ENCODE measurements around the gene BLOC1S5. TPM values are rescaled to one million over a fixed set of nuclear protein-coding genes. Genes with fewer than 3 reads are reported as not detected.
"Not testable (repeated sequence)": the region's sequence is repeated elsewhere in the genome, so short reads cannot be mapped to it uniquely, and the experiment has no call there.

BLOC1S5 gene
- total RNA-seq, 1 experiment from 2014 or later, result 15.0 TPM

- Mint-ChIP-seq H3K27me3 (ENCODE audit: insufficient read depth, unreplicated experiment) (no peaks in the 10 kb centered on the region), H3K36me3 (ENCODE audit: insufficient read depth, unreplicated experiment) (no peaks in the 10 kb centered on the region), H3K9me3 (ENCODE audit: unreplicated experiment) (no peaks in the 10 kb centered on the region), H3K27ac (ENCODE audit: unreplicated experiment) (no peak overlapping the region), H3K4me1 (ENCODE audit: low read depth, unreplicated experiment) (peaks cover 7% of the 10 kb centered on the region), H3K4me3 (ENCODE audit: unreplicated experiment) (no peak overlapping the region)
- Histone ChIP-seq H3K4me3 (ENCODE audit: low read depth, low read length) (no peak overlapping the region), H3K4me1 (peaks cover 3% of the 10 kb centered on the region), H3K27me3 (replicated peaks; ENCODE audit: control insufficient read depth, insufficient read depth, low read length) (no peaks in the 10 kb centered on the region), H3K9me3 (no peaks in the 10 kb centered on the region), H3K36me3 (ENCODE audit: control insufficient read depth, insufficient read depth, low read length) (no peaks in the 10 kb centered on the region)
- intact Hi-C loops (cut with micrococcal nuclease; ENCODE audit: unreplicated experiment), result loop anchor here (1.0 to 5.0 kb wide), 3 partner anchors 80 to 269 kb away; partner anchors contain the start of gene TXNDC5
- peak in 1 of 2 experiments; percentile 36 for DNase-seq
- POLR2A ChIA-PET, result no interaction called here
- CTCF ChIA-PET, result interaction anchor here (0.6 to 1.0 kb wide), 3 partner anchors 11 to 87 kb away, joined by 3 read pairs; no protein-coding TSS in a partner anchor
- TF ChIP-seq, protein P1, sequence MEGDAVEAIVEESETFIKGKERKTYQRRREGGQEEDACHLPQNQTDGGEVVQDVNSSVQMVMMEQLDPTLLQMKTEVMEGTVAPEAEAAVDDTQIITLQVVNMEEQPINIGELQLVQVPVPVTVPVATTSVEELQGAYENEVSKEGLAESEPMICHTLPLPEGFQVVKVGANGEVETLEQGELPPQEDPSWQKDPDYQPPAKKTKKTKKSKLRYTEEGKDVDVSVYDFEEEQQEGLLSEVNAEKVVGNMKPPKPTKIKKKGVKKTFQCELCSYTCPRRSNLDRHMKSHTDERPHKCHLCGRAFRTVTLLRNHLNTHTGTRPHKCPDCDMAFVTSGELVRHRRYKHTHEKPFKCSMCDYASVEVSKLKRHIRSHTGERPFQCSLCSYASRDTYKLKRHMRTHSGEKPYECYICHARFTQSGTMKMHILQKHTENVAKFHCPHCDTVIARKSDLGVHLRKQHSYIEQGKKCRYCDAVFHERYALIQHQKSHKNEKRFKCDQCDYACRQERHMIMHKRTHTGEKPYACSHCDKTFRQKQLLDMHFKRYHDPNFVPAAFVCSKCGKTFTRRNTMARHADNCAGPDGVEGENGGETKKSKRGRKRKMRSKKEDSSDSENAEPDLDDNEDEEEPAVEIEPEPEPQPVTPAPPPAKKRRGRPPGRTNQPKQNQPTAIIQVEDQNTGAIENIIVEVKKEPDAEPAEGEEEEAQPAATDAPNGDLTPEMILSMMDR (IDR thresholded peaks at IDR 0.05; ENCODE audit: insufficient read depth in 1 of 2, low read depth in 1 of 2, low read length in 1 of 2, severe bottlenecking in 1 of 2, unreplicated experiment in 1 of 2), result peak in 1 of 2 experiments; percentile 47
- no TSS peak for BruUV-seq (replicated peaks)
Observed at GRCh38 chr6:7992002-7992815, 72.0 kb downstream of the BLOC1S5 start.

GRCh38 chr6:7991536-7991935 is 72.7 kb downstream of the BLOC1S5 start:
- Histone ChIP-seq H3K4me3 (ENCODE audit: low read depth, low read length) (no peak overlapping the region), H3K27me3 (replicated peaks; ENCODE audit: control insufficient read depth, insufficient read depth, low read length) (no peaks in the 10 kb centered on the region), H3K36me3 (ENCODE audit: control insufficient read depth, insufficient read depth, low read length) (no peaks in the 10 kb centered on the region), H3K9me3 (no peaks in the 10 kb centered on the region), H3K4me1 (no peaks in the 10 kb centered on the region; the same call in none of the 2 replicates)
- no peak for DNase-seq
- H3K36me3 Mint-ChIP-seq (ENCODE audit: insufficient read depth, unreplicated experiment), result no peaks in the 10 kb centered on the region
- POLR2A ChIA-PET, result no interaction called here
- BruUV-seq (replicated peaks), result no TSS peak
- CTCF ChIA-PET, result no interaction called here
- TF ChIP-seq, protein P1 (IDR thresholded peaks at IDR 0.05; ENCODE audit: insufficient read depth in 1 of 2, low read depth in 1 of 2, low read length in 1 of 2, severe bottlenecking in 1 of 2, unreplicated experiment in 1 of 2), result no peak
- H3K4me3 Mint-ChIP-seq (ENCODE audit: unreplicated experiment), result no peak overlapping the region
- H3K27ac Mint-ChIP-seq (ENCODE audit: unreplicated experiment), result no peak overlapping the region
- intact Hi-C loops (cut with micrococcal nuclease; ENCODE audit: unreplicated experiment), result loop anchor here (5.0 kb wide), 1 partner anchor 79 kb away; the partner anchor contains the start of gene TXNDC5
- H3K4me1 Mint-ChIP-seq (ENCODE audit: low read depth, unreplicated experiment), result peaks cover under 1% of the 10 kb centered on the region
- H3K27me3 Mint-ChIP-seq (ENCODE audit: insufficient read depth, unreplicated experiment), result no peaks in the 10 kb centered on the region
- H3K9me3 Mint-ChIP-seq (ENCODE audit: unreplicated experiment), result no peaks in the 10 kb centered on the region

DNA sequence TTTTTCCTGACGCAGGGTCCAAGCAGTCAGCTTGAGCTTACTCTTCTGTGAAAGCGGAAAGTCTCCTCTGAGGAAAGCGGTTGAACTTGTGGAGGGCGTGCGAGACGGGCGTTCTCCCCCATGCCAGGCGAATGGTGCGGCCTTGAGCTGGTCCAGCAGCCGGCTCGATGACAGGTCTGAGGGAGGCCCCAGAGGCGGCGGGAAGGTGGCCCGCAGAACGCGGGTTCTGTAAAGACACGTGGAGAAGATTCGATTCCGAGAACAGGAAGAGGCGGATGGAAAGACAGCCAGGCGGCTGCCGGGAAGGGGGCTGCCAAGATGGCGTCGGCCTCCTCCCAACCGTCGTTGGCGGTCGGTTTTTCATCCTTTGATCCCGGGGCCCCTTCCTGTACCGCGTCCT is 78.0 kb downstream of the BLOC1S5 start:
- no peaks in the 10 kb centered on the region for H3K9me3 ChIP-seq
- H3K36me3 ChIP-seq (ENCODE audit: control insufficient read depth, insufficient read depth, low read length), result no peaks in the 10 kb centered on the region
- DNase-seq, result no peak
- H3K9me3 Mint-ChIP-seq (ENCODE audit: unreplicated experiment), result no peaks in the 10 kb centered on the region
- H3K4me3 Mint-ChIP-seq (ENCODE audit: unreplicated experiment), result no peak overlapping the region
- no peak overlapping the region for H3K27ac Mint-ChIP-seq (ENCODE audit: unreplicated experiment)
- H3K27me3 ChIP-seq (replicated peaks; ENCODE audit: control insufficient read depth, insufficient read depth, low read length), result no peaks in the 10 kb centered on the region
- intact Hi-C loops (cut with micrococcal nuclease; ENCODE audit: unreplicated experiment), result no loop called here
- ChIA-PET POLR2A (no interaction called here), CTCF (no interaction called here)
- TF ChIP-seq, protein P1 (IDR thresholded peaks at IDR 0.05; ENCODE audit: insufficient read depth in 1 of 2, low read depth in 1 of 2, low read length in 1 of 2, severe bottlenecking in 1 of 2, unreplicated experiment in 1 of 2), result no peak
- H3K27me3 Mint-ChIP-seq (ENCODE audit: insufficient read depth, unreplicated experiment), result no peaks in the 10 kb centered on the region
- BruUV-seq (replicated peaks), result no TSS peak
- H3K4me1 ChIP-seq, result no peaks in the 10 kb centered on the region
- no peaks in the 10 kb centered on the region for H3K4me1 Mint-ChIP-seq (ENCODE audit: low read depth, unreplicated experiment)
- no peaks in the 10 kb centered on the region for H3K36me3 Mint-ChIP-seq (ENCODE audit: insufficient read depth, unreplicated experiment)
- H3K4me3 ChIP-seq (ENCODE audit: low read depth, low read length), result no peak overlapping the region

DNA sequence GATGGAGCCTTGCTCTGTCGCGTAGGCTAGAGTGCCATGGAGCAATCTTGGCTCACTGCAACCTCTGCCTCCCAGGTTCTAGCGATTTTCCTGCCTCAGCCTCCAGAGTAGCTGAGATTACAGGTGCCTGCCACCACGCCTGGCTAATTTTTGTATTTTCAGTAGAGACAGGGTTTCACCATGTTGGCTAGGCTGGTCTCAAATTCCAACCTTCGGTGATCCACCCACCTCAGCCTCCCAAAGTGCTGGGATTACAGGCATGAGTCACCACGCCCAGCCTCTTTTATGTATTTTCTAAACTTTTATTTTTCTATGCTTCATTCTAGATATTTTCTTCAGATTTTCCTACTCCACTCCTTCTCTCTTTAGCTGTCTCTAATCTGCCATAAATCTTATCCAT is 80.2 kb downstream of the BLOC1S5 start:
- not testable (repeated sequence) for H3K9me3 Mint-ChIP-seq (ENCODE audit: unreplicated experiment); H3K27me3 ChIP-seq (replicated peaks; ENCODE audit: control insufficient read depth, insufficient read depth, low read length)

More for the DNA sequence above, 80.2 kb downstream of the BLOC1S5 start:
- H3K36me3 Mint-ChIP-seq (ENCODE audit: insufficient read depth, unreplicated experiment); H3K27ac Mint-ChIP-seq (ENCODE audit: unreplicated experiment); DNase-seq; POLR2A ChIA-PET; H3K36me3 ChIP-seq (ENCODE audit: control insufficient read depth, insufficient read depth, low read length); BruUV-seq (replicated peaks); H3K4me3 ChIP-seq (ENCODE audit: low read depth, low read length); H3K4me1 ChIP-seq; CTCF ChIA-PET; H3K4me3 Mint-ChIP-seq (ENCODE audit: unreplicated experiment); H3K27me3 Mint-ChIP-seq (ENCODE audit: insufficient read depth, unreplicated experiment); H3K9me3 ChIP-seq; intact Hi-C loops (cut with micrococcal nuclease; ENCODE audit: unreplicated experiment); H3K4me1 Mint-ChIP-seq (ENCODE audit: low read depth, unreplicated experiment): not testable (repeated sequence)
